SU-DHL-6 (cell line): ENCODE results near the gene SRGAP2B.
"Not testable (repeated sequence)": the region's sequence is repeated elsewhere in the genome, so short reads cannot be mapped to it uniquely, and the experiment has no call there.

Experiments
- EZH2phosphoT487 ChIP-seq: fragments of 200-600 bp; sonication (generic), shearing (Covaris generic); conservative IDR thresholded peaks from 2 replicates; pipeline ENCODE4 v1.6.1; 2018; ENCODE audit warnings: mild to moderate bottlenecking, antibody characterized with exemption, low read length, moderate library complexity, mixed read lengths
- TF ChIP-seq, protein P1 (sequence below): fragments of 200-600 bp; sonication (generic); IDR thresholded peaks from one replicate; pipeline ENCODE4 v1.5.1; 2017; ENCODE audit warnings: antibody characterized with exemption, mild to moderate bottlenecking, low read length, moderate library complexity; ENCODE audit not compliant: insufficient read depth, poor library complexity, severe bottlenecking

DNA sequence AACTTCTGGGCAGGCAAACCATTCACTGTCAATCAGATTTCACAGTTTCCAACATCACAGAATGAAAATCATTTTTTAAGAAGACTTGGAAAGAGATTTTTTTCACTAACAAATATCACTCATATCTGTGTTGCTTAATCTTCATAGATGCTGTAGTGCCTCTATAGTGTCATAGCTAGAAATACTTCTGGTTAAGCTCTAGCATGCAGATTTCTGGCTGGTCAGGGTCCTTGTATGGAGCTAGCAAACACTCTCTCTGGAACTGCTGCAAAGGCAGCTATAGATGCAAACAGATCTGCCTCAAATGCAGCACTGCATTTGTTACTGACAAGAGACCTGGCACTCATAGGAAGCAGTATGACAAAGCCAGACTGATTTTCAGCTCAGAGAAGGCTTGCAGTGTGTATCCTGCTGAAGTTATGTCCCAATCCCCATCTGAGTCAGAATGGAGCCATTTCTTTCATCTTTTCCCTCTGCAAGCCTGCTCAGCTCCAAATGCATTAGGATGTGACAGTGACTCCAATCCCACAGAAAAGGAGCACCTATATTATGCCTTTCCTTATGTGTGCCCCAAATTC, 99.2 kb downstream of the SRGAP2B start:
- TF ChIP-seq, protein P1, sequence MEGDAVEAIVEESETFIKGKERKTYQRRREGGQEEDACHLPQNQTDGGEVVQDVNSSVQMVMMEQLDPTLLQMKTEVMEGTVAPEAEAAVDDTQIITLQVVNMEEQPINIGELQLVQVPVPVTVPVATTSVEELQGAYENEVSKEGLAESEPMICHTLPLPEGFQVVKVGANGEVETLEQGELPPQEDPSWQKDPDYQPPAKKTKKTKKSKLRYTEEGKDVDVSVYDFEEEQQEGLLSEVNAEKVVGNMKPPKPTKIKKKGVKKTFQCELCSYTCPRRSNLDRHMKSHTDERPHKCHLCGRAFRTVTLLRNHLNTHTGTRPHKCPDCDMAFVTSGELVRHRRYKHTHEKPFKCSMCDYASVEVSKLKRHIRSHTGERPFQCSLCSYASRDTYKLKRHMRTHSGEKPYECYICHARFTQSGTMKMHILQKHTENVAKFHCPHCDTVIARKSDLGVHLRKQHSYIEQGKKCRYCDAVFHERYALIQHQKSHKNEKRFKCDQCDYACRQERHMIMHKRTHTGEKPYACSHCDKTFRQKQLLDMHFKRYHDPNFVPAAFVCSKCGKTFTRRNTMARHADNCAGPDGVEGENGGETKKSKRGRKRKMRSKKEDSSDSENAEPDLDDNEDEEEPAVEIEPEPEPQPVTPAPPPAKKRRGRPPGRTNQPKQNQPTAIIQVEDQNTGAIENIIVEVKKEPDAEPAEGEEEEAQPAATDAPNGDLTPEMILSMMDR: not testable (repeated sequence)
- not testable (repeated sequence) for TF ChIP-seq EZH2phosphoT487
